SK-N-SH (cell line): ENCODE measurements around the gene RGS17. TPM values are rescaled to one million over a fixed set of nuclear protein-coding genes. Genes with fewer than 3 reads are reported as not detected.

Experiments used
- CTCF ChIA-PET: fragments of 300-600, 350-600 bp; formaldehyde crosslinking; extraction: SDS; loops from one replicate; lab custom pipeline; 2021; lab: Yijun Ruan, JAX
- POLR2A ChIA-PET: fragments of 350-600 bp; sonication (Branson Sonifier 250); formaldehyde crosslinking; extraction: SDS; loops from one replicate; lab custom pipeline; 2020; ENCODE audit warnings: antibody characterized with exemption, inconsistent platforms; lab: Yijun Ruan, JAX
- DNase-seq: peaks from one replicate; pipeline ENCODE4 v3.0.0; 2012
- H2AFZ ChIP-seq: fragments of 200-600 bp; sonication (generic); 2 replicates; pipeline ENCODE4 v1.8.1; 2016; ENCODE audit warnings: antibody characterized with exemption, mild to moderate bottlenecking, low read depth
- H3F3A ChIP-seq: fragments of 200-600 bp; sonication (generic); replicated peaks from 2 replicates; pipeline ENCODE3; 2016; ENCODE audit warnings: antibody characterized with exemption, mild to moderate bottlenecking; ENCODE audit not compliant: insufficient read depth
- H3K27ac ChIP-seq, 2 experiments: fragments of 200-500 bp in 1 of 2; fragments of 200-600 bp in 1 of 2; sonication (Bioruptor generic) in 1 of 2; sonication (generic), shearing (Covaris generic) in 1 of 2; 2 replicates each; pipeline versions ENCODE4 v1.5.1 to v1.6.1; 2014 to 2016; ENCODE audit warnings: low read depth in 2 of 2, inconsistent platforms in 1 of 2, low read length in 1 of 2, mild to moderate bottlenecking in 1 of 2, mixed read lengths in 1 of 2
- H3K27me3 ChIP-seq: fragments of 200-600 bp; sonication (generic), shearing (Covaris generic); 2 replicates; pipeline ENCODE4 v1.6.1; 2016; ENCODE audit warnings: mixed run types; ENCODE audit not compliant: insufficient read depth
- H3K36me3 ChIP-seq, 2 experiments: fragments of 200-500 bp in 1 of 2; fragments of 200-600 bp in 1 of 2; sonication (Bioruptor generic) in 1 of 2; sonication (generic) in 1 of 2; replicated peaks in 1 of 2; 2 replicates each; pipeline versions ENCODE3 to v1.5.1; 2014 to 2016; ENCODE audit warnings: low read length in 1 of 2, mild to moderate bottlenecking in 1 of 2; ENCODE audit not compliant: insufficient read depth in 2 of 2, control insufficient read depth in 1 of 2
- H3K4me1 ChIP-seq, 2 experiments: fragments of 200-500 bp in 1 of 2; fragments of 200-600 bp in 1 of 2; sonication (Bioruptor generic) in 1 of 2; sonication (generic), shearing (Covaris generic) in 1 of 2; 2 replicates each; pipeline versions ENCODE4 v1.5.1 to v1.6.1; 2014 to 2016; ENCODE audit warnings: low read depth in 1 of 2, low read length in 1 of 2, mixed run types in 1 of 2; ENCODE audit not compliant: insufficient read depth in 2 of 2, control insufficient read depth in 1 of 2
- H3K4me2 ChIP-seq: fragments of 200-600 bp; sonication (generic), shearing (Covaris generic); 2 replicates; pipeline ENCODE4 v1.6.1; 2017; ENCODE audit warnings: mixed run types
- H3K4me3 ChIP-seq, 2 experiments: fragments of 200-500 bp in 1 of 2; fragments of 200-600 bp in 1 of 2; sonication (Bioruptor generic) in 1 of 2; sonication (generic), shearing (Covaris generic) in 1 of 2; 2 replicates each; pipeline versions ENCODE4 v1.5.1 to v1.8.1; 2014 to 2016; ENCODE audit warnings: low read depth in 2 of 2, inconsistent platforms in 1 of 2, low read length in 1 of 2, mild to moderate bottlenecking in 1 of 2, mixed read lengths in 1 of 2, moderate library complexity in 1 of 2
- H3K79me2 ChIP-seq: fragments of 200-600 bp; sonication (generic); 2 replicates; pipeline ENCODE4 v1.8.1; 2017; ENCODE audit warnings: mild to moderate bottlenecking; ENCODE audit not compliant: insufficient read depth
- H3K9ac ChIP-seq: fragments of 200-600 bp; sonication (generic); 2 replicates; pipeline ENCODE4 v1.6.1; 2017; ENCODE audit warnings: mixed run types
- H3K9me2 ChIP-seq: fragments of 200-600 bp; sonication (generic); 2 replicates; pipeline ENCODE4 v1.6.1; 2017; ENCODE audit warnings: mixed run types
- H3K9me3 ChIP-seq: fragments of 200-600 bp; sonication (generic); 2 replicates; pipeline ENCODE4 v1.6.1; 2017; ENCODE audit warnings: mixed run types, mild to moderate bottlenecking, moderate library complexity
- H4K20me1 ChIP-seq: fragments of 200-600 bp; sonication (generic); 2 replicates; pipeline ENCODE4 v1.6.1; 2017; ENCODE audit warnings: mild to moderate bottlenecking, mixed run types; ENCODE audit not compliant: insufficient read depth
- ELF1 ChIP-seq: IDR thresholded peaks from 2 replicates; pipeline ENCODE4 v1.4.0; 2012
- EP300 ChIP-seq, 2 experiments: IDR thresholded peaks; 2 replicates each; pipeline versions ENCODE4 v1.4.0 to v1.6.1; 2012; ENCODE audit warnings: borderline replicate concordance in 1 of 2, low read depth in 1 of 2, low read length in 1 of 2
- EZH2phosphoT487 ChIP-seq: fragments of 200-600 bp; sonication (generic); IDR thresholded peaks from 2 replicates; pipeline ENCODE4 v1.6.1; 2017; ENCODE audit warnings: low read depth, mixed run types, mild to moderate bottlenecking, antibody characterized with exemption, moderate library complexity, borderline replicate concordance
- FOSL2 ChIP-seq: IDR thresholded peaks from 2 replicates; pipeline ENCODE4 v1.4.0; 2012; ENCODE audit warnings: low read depth, mild to moderate bottlenecking, moderate library complexity, borderline replicate concordance
- FOXJ3 ChIP-seq: sonication (generic); formaldehyde crosslinking; IDR thresholded peaks from 2 replicates; pipeline ENCODE4 v1.5.1; 2020; ENCODE audit warnings: mild to moderate bottlenecking, missing genetic modification reagents
- FOXM1 ChIP-seq: IDR thresholded peaks from 2 replicates; pipeline ENCODE4 v1.4.0; 2012; ENCODE audit warnings: low read depth, mild to moderate bottlenecking
- GATA2 ChIP-seq: sonication (generic); formaldehyde crosslinking; IDR thresholded peaks from 2 replicates; pipeline ENCODE4 v1.5.0; 2020; ENCODE audit warnings: mild to moderate bottlenecking, missing genetic modification reagents
- JUND ChIP-seq: IDR thresholded peaks from 2 replicates; pipeline ENCODE4 v1.4.0; 2012
- MEF2A ChIP-seq: IDR thresholded peaks from 2 replicates; pipeline ENCODE4 v1.4.0; 2012; ENCODE audit warnings: low read depth, borderline replicate concordance
- POLR2AphosphoS5 ChIP-seq: IDR thresholded peaks from 2 replicates; pipeline ENCODE4 v1.6.1; 2012; ENCODE audit warnings: low read depth, low read length
- RCOR1 ChIP-seq: fragments of 150-350 bp; IDR thresholded peaks from 2 replicates; pipeline ENCODE4 v1.6.1; 2017; ENCODE audit warnings: antibody characterized with exemption, low read length
- RFX5 ChIP-seq: IDR thresholded peaks from 2 replicates; pipeline ENCODE4 v1.6.1; 2012; ENCODE audit warnings: mild to moderate bottlenecking, improper control_type of control experiment, low read length
- SIN3A ChIP-seq: IDR thresholded peaks from 2 replicates; pipeline ENCODE4 v1.6.1; 2012; ENCODE audit warnings: low read depth, mild to moderate bottlenecking, low read length, moderate library complexity, borderline replicate concordance
- TEAD4 ChIP-seq: IDR thresholded peaks from 2 replicates; pipeline ENCODE4 v1.4.0; 2012; ENCODE audit warnings: mild to moderate bottlenecking, borderline replicate concordance; ENCODE audit not compliant: insufficient read depth
- WGBS: methylation state at CpG from one replicate; pipeline ENCODE4 v1.1.6; 2017; ENCODE audit warnings: low lambda C conversion rate; 5-methylcytosine and 5-hydroxymethylcytosine counted together
- polyA plus RNA-seq, 3 experiments: library from polyadenylated mRNA; depleted of rRNA; stranded (reverse); fragments of >200 nt; gene quantifications; 2 replicates each; pipeline ENCODE4 v1.2.3, GENCODE V29; 2012
- TF ChIP-seq, protein P1 (sequence below): IDR thresholded peaks from 2 replicates; pipeline ENCODE4 v1.4.0; 2012; ENCODE audit warnings: low read depth
- TF ChIP-seq, protein P2 (sequence below): IDR thresholded peaks from 2 replicates; pipeline ENCODE4; 2012

RGS17 gene
- polyA plus RNA-seq, 1 of the 3 experiments (the other 2 are of a cell fraction), result 1.4 TPM

DNA sequence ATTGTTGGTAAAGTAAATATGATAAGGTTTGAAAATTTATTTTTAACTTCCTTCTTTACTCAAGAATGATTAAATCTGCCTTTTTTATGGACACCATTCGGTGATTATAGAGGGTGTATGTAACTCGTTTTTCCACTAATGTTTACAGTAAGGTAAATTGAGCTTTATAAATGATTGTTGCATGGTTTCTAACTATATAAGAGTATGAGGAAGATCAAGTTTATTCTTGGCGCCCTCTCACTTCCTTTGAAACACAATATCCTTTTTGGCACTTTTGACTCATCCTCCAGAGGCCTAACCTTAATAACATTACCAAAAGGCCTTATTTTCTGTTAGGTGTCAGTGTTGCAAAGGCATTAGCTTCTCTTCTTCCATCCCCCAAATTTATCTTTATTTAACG lies 86.8 kb downstream of the RGS17 start:
- ChIA-PET POLR2A (no interaction called here), CTCF (interaction anchor here (1.3 to 1.6 kb wide), 2 partner anchors 19 to 295 kb away, joined by 3 read pairs; no protein-coding TSS in a partner anchor)
- Histone ChIP-seq H3K9ac (no peak overlapping the region), H3K27me3 (no peaks in the 10 kb centered on the region), H4K20me1 (no peaks in the 10 kb centered on the region), H3K4me3 (no peak overlapping the region), H3K36me3 (peaks cover 13 to 15% of the 10 kb centered on the region in 2 experiments), H3K4me1 (no peaks in the 10 kb centered on the region), H3K27ac (no peak overlapping the region), H3K79me2 (no peaks in the 10 kb centered on the region), H3K9me3 (no peaks in the 10 kb centered on the region), H2AFZ (no peak overlapping the region), H3F3A (no peaks in the 10 kb centered on the region), H3K4me2 (no peak overlapping the region), H3K9me2 (no peaks in the 10 kb centered on the region)
- TF ChIP-seq TEAD4 (no peak), ELF1 (no peak), MEF2A (no peak), EZH2phosphoT487 (no peak), FOXM1 (no peak), JUND (no peak), RCOR1 (no peak), RFX5 (no peak), FOXJ3 (CRISPR knock-in tag) (no peak), EP300 (IDR thresholded peaks at IDR 0.05; ENCODE audit: borderline replicate concordance in 1 of 2, low read depth in 1 of 2, low read length in 1 of 2) (no peak)
- TF ChIP-seq, protein P1, sequence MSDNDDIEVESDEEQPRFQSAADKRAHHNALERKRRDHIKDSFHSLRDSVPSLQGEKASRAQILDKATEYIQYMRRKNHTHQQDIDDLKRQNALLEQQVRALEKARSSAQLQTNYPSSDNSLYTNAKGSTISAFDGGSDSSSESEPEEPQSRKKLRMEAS, result no peak
- TF ChIP-seq, protein P2, sequence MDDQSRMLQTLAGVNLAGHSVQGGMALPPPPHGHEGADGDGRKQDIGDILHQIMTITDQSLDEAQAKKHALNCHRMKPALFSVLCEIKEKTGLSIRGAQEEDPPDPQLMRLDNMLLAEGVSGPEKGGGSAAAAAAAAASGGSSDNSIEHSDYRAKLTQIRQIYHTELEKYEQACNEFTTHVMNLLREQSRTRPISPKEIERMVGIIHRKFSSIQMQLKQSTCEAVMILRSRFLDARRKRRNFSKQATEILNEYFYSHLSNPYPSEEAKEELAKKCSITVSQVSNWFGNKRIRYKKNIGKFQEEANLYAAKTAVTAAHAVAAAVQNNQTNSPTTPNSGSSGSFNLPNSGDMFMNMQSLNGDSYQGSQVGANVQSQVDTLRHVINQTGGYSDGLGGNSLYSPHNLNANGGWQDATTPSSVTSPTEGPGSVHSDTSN, result no peak
- DNase-seq, result no peak
- 91% methylated on average over 4 of the region's 4 CpGs for WGBS

DNA sequence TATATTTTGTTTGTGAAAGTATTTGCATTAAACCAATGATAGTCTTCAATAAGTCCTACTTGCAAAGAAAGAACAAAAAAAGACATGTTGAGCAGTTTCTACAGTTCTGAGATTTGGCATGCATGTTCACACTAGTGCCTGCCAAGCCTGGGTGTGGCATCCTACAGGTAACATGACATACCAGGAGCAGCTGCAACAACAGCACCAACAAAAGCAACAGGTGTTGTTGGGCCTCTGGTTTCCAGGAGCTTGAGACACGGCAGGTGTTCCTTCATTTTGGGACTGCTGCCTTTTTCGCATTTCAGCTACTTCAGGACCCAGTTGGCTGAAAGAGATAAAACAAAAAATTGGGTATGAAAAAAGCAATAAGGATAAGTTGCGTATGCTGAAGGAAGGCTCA lies 87.4 kb downstream of the RGS17 start:
- WGBS, result 95% methylated on average over 3 of the region's 3 CpGs
- CTCF ChIA-PET, result interaction anchor here (1.3 to 1.6 kb wide), 2 partner anchors 18 to 295 kb away, joined by 3 read pairs; no protein-coding TSS in a partner anchor

More for the DNA sequence above, 87.4 kb downstream of the RGS17 start:
- POLR2A ChIA-PET, result no interaction called here
- H2AFZ ChIP-seq, result no peak overlapping the region
- H3K9ac ChIP-seq, result no peak overlapping the region
- H3K4me2 ChIP-seq, result no peak overlapping the region
- H3K27ac ChIP-seq, result no peak overlapping the region
- H3F3A ChIP-seq, result no peaks in the 10 kb centered on the region
- no peaks in the 10 kb centered on the region for H3K27me3 ChIP-seq
- H3K79me2 ChIP-seq, result no peaks in the 10 kb centered on the region
- H3K9me2 ChIP-seq, result no peaks in the 10 kb centered on the region
- no peaks in the 10 kb centered on the region for H4K20me1 ChIP-seq
- DNase-seq, result no peak
- no peak for TF ChIP-seq SIN3A
- no peak for TF ChIP-seq FOSL2
- TF ChIP-seq POLR2AphosphoS5, result no peak
- no peak for TF ChIP-seq GATA2 (CRISPR knock-in tag)
- TF ChIP-seq, all 33 proteins: peak for 0
- H3K4me1 ChIP-seq, result no peaks in the 10 kb centered on the region
- H3K4me3 ChIP-seq, result no peak overlapping the region
- H3K36me3 ChIP-seq, result peaks cover 13 to 17% of the 10 kb centered on the region in 2 experiments
- no peaks in the 10 kb centered on the region for H3K9me3 ChIP-seq
